NCI-H2227 (cell line): ENCODE results near the gene LPP.

ENCODE experiments used
- DNase-seq: peaks from one replicate; lab custom pipeline; 2025; ENCODE audit not compliant: unreplicated experiment; lab: John Stamatoyannopoulos, UW

The LPP gene

GRCh38 chr3:188727052-188727451 is 573.1 kb downstream of the LPP start:
- no peak for DNase-seq

GRCh38 chr3:188728371-188728896 is 574.5 kb downstream of the LPP start:
- DNase-seq, result no peak

- no peak for DNase-seq
Measured at GRCh38 chr3:188729422-188729821, 575.5 kb downstream of the LPP start.

GRCh38 chr3:188734395-188734794 is 580.4 kb downstream of the LPP start:
- no peak for DNase-seq

GRCh38 chr3:188739511-188739910 is 585.6 kb downstream of the LPP start:
- DNase-seq, result no peak

- DNase-seq, result no peak
Measured at GRCh38 chr3:188740010-188740409, 586.1 kb downstream of the LPP start.

GRCh38 chr3:188742755-188743550 is 589.0 kb downstream of the LPP start:
- DNase-seq, result no peak

- DNase-seq, result no peak
Measured at GRCh38 chr3:188744166-188744565, 590.2 kb downstream of the LPP start.

- no peak for DNase-seq
Measured at GRCh38 chr3:188745031-188745430, 591.1 kb downstream of the LPP start.

- DNase-seq, result no peak
Measured at GRCh38 chr3:188746291-188746783, 592.4 kb downstream of the LPP start.

GRCh38 chr3:188747489-188747888 is 593.5 kb downstream of the LPP start:
- no peak for DNase-seq

- DNase-seq, result no peak
Measured at GRCh38 chr3:188749010-188749617, 595.2 kb downstream of the LPP start.

- no peak for DNase-seq
Measured at GRCh38 chr3:188749830-188750229, 595.9 kb downstream of the LPP start.

- no peak for DNase-seq
Measured at GRCh38 chr3:188750617-188751016, 596.7 kb downstream of the LPP start.

- no peak for DNase-seq
Measured at GRCh38 chr3:188752850-188753249, 598.9 kb downstream of the LPP start.

- DNase-seq, result no peak
Measured at GRCh38 chr3:188754267-188754666, 600.3 kb downstream of the LPP start.

GRCh38 chr3:188756241-188756640 is 602.3 kb downstream of the LPP start:
- DNase-seq, result no peak

- DNase-seq, result no peak
Measured at GRCh38 chr3:188759336-188760005, 605.5 kb downstream of the LPP start.

- DNase-seq, result no peak
Measured at GRCh38 chr3:188760408-188760807, 606.5 kb downstream of the LPP start.

GRCh38 chr3:188761439-188761838 is 607.5 kb downstream of the LPP start:
- DNase-seq, result no peak

GRCh38 chr3:188761964-188762363 is 608.0 kb downstream of the LPP start:
- DNase-seq, result no peak

GRCh38 chr3:188764609-188765008 is 610.7 kb downstream of the LPP start:
- DNase-seq, result no peak
